Fibroblast of skin of right quadriceps (primary cell): ENCODE results near the gene PARD3.
"Not testable (repeated sequence)": the region's sequence is repeated elsewhere in the genome, so short reads cannot be mapped to it uniquely, and the experiment has no call there.

Experiments used
- DNase-seq: peaks from one replicate; pipeline ENCODE4 v3.0.0-alpha.2; 2013

The PARD3 gene

GRCh38 chr10:34795334-34795733, 19.8 kb downstream of the PARD3 start:
- no peak for DNase-seq

GRCh38 chr10:34794835-34795234, 20.3 kb downstream of the PARD3 start:
- no peak for DNase-seq

- not testable (repeated sequence) for DNase-seq
These were observed 21.5 kb downstream of the PARD3 start for GRCh38 chr10:34793581-34793980.

- DNase-seq, result no peak
These were observed 22.2 kb downstream of the PARD3 start for GRCh38 chr10:34792881-34793280.

GRCh38 chr10:34791947-34792346, 23.1 kb downstream of the PARD3 start:
- no peak for DNase-seq

- DNase-seq, result no peak
These were observed 23.9 kb downstream of the PARD3 start for GRCh38 chr10:34791228-34791627.

- DNase-seq, result peak; percentile 43
These were observed 25.1 kb downstream of the PARD3 start for GRCh38 chr10:34789966-34790506.

- DNase-seq, result peak; percentile 77
These were observed 28.6 kb downstream of the PARD3 start for GRCh38 chr10:34786464-34786863.

- no peak for DNase-seq
These were observed 33.4 kb downstream of the PARD3 start for GRCh38 chr10:34781711-34782110.

GRCh38 chr10:34780818-34781380, 34.2 kb downstream of the PARD3 start:
- peak; percentile 81 for DNase-seq

GRCh38 chr10:34778237-34778636, 36.9 kb downstream of the PARD3 start:
- DNase-seq, result no peak

GRCh38 chr10:34776090-34776690, 38.9 kb downstream of the PARD3 start:
- DNase-seq, result no peak

GRCh38 chr10:34775044-34775637, 40.0 kb downstream of the PARD3 start:
- DNase-seq, result no peak

- DNase-seq, result no peak
These were observed 41.2 kb downstream of the PARD3 start for GRCh38 chr10:34773636-34774630.

GRCh38 chr10:34771525-34771924, 43.6 kb downstream of the PARD3 start:
- no peak for DNase-seq

GRCh38 chr10:34771106-34771505, 44.0 kb downstream of the PARD3 start:
- DNase-seq, result no peak

GRCh38 chr10:34769899-34770298, 45.2 kb downstream of the PARD3 start:
- no peak for DNase-seq

- DNase-seq, result no peak
These were observed 46.1 kb downstream of the PARD3 start for GRCh38 chr10:34768972-34769330.

- peak; percentile 14 for DNase-seq
These were observed 46.7 kb downstream of the PARD3 start for GRCh38 chr10:34768261-34768971.

- DNase-seq, result no peak
These were observed 48.1 kb downstream of the PARD3 start for GRCh38 chr10:34766811-34767494.

GRCh38 chr10:34766266-34766600, 48.9 kb downstream of the PARD3 start:
- peak; percentile 31 for DNase-seq

GRCh38 chr10:34764472-34764946, 50.6 kb downstream of the PARD3 start:
- no peak for DNase-seq
